ENCODE data around the gene TERT.
"Not testable (repeated sequence)": the region's sequence is repeated elsewhere in the genome, so short reads cannot be mapped to it uniquely, and the experiment has no call there.

TERT gene

DNA sequence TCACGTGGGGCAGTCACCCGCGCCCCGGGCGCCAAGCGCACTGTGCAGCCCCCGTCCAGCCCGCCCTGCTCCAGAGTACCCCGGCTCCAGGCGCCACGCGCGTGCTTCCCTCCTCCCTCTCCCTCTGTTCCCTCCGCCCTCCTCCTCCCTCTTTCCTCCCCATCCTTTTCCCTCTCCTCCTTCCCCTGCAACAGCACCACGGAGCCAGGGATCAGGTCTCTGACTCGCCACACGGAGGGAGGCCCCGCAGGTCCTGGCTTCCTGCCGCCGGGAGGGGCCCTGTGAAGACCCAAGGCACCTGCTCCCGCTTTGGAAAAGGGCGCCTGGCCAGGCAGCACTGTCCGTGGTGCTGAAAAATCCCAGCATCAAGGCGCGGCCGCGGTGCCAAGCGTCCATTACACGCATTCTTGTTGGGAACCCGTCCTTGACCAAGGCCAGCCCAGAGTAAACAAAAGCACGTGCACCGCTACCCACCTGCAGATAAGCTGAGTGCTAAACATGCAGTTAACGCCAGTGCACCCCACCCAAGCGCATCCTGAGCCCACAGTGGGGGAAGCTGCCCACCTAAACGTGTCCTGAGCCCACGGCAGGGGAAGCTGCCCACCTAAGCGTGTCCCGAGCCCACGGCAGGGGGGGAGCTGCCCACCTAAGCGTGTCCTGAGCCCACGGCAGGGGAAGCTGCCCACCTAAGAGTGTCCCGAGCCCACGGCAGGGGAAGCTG, 48.0 kb downstream of the TERT start:
- DNase-seq, result peak in 6 of 10 donors; percentile 24 to 92 (median 30)
- intact Hi-C loops (cut with DNase I), result no loop called here

DNA sequence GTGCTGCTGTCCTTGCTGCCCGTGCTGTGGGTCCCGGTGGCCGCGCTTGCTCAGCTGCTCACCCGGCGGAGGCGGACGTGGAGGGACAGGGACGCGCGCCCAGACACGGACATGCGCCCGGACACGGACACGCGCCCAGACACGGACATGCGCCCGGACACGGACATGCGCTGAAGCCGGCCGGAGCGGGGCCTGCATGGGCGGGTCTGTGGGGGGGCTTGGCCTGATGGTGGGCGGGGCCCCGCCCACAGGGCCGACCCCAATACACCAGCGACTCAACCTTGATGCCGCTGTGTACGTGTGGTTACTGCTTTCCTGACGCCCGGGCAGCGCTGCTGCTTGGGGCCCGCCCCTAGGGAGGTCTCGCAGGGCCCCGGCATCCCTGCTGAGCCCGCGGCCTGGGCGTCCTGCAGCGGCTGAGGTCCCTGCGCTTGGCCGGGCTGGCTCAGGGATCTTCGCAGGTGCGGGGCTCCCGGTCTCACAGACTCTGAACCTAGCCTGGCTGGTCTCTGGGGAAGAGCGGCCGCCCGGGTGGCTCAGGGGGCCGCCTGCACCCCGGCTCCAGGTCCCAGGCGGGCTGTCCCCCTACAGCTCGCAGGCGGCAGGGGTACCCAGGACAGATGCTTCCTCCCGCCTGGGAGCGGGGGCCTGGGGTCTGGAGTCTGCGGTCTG, 48.8 kb downstream of the TERT start:
- peak in 8 of 10 donors; percentile 68 to 96 (median 74) for DNase-seq
- intact Hi-C loops (cut with DNase I), result no loop called here

DNA sequence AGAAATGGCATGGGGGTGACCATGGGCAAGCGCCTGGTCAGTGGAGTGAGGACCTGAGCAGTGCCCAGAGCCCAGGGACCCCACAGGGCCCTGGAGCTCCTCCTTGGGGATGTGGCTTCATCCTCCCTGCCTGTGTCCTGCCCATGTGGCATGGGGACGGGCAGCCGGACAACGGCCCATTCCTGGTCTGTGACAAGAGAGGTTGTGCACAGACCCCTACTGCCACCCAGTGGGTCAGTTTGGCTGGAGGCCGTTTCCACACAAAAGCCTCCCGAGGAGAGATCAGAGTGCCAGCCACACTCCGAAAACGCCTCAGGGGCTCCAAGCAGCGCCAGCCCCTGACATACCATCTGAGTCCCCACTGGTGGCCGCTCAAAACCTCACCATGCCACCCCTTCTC, 49.9 kb downstream of the TERT start:
- intact Hi-C loops (cut with DNase I), result no loop called here
- peak in 3 of 10 donors; percentile 15 to 78 (median 30) for DNase-seq

DNA sequence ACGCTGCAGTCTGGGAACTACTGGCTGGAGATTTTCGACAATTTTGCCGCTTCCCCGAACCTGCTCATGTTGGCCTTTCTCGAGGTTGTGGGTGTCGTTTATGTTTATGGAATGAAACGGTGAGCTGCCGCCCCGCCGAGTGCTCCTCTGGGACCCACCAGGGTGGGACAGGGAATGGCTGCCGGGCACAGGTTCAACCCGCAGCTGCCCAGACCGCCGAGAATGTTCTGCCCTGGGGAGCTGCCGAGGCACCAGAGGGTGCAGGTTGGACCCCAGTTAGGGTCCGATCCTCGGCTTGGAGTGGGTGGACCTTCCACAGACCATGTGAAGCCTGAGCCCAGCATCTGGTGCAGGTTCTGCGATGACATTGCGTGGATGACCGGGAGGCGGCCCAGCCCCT, 50.6 kb downstream of the TERT start:
- DNase-seq, result no peak
- intact Hi-C loops (cut with DNase I), result no loop called here

DNA sequence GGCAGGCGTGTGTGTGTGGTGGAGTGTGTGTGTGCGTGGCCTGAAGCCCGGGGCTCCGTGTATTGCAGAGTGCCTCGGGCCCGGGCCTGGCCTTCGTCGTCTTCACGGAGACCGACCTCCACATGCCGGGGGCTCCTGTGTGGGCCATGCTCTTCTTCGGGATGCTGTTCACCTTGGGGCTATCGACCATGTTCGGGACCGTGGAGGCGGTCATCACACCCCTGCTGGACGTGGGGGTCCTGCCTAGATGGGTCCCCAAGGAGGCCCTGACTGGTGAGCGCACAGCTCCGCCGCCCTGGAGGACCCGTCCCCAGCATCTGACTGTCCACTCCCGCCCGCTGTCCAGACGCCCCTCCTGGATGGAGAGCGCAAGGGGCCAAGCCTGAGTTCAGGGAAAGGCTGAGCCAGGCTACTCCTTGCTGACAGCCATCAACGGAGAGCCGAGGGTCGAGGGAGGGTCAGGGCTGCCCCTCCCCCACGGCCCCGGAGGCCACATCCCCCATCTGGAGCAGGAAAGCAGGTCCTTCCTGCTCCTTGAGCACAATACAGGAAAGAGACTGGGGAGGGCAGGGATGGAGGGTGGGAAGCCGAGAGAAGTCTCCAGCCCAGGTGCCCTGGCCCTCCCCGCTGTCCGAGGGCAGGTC, 51.3 kb downstream of the TERT start:
- DNase-seq, result no peak
- intact Hi-C loops (cut with DNase I), result no loop called here

DNA sequence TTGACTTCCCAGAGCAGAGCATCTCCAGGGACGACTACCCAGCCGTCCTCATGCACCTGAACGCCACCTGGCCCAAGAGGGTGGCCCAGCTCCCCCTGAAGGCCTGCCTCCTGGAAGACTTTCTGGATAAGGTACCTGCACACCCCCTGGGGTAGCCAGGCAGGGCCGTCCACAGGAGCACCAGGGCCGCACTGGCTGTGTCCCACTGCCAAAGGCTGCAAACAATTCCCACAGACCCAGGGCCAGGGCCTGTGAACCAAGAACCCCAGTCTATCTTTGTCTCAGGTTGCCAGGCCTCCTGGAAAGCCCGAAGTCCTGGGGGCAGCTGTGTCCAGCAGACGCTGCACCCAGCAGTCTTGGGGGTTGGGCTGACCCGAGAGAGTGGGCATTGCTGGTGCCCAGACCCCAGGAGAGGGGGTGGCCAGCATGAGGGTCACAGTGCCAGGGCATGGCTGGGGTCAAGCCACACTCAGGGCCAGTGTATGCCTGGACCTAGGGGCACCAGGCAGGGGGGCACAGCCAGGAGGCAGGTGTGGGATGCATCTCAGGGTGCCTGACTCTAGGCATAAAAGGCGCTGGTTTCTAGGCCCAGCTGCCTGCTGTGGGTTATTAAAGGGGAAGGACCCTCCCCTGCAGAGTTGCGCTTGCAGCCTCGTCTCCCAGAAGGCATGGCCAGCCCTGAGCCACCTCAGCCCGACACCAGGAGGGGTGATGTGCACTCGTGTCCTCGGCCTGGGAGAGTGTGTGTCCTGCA, 52.0 kb downstream of the TERT start:
- DNase-seq, result no peak
- intact Hi-C loops (cut with DNase I), result no loop called here

DNA sequence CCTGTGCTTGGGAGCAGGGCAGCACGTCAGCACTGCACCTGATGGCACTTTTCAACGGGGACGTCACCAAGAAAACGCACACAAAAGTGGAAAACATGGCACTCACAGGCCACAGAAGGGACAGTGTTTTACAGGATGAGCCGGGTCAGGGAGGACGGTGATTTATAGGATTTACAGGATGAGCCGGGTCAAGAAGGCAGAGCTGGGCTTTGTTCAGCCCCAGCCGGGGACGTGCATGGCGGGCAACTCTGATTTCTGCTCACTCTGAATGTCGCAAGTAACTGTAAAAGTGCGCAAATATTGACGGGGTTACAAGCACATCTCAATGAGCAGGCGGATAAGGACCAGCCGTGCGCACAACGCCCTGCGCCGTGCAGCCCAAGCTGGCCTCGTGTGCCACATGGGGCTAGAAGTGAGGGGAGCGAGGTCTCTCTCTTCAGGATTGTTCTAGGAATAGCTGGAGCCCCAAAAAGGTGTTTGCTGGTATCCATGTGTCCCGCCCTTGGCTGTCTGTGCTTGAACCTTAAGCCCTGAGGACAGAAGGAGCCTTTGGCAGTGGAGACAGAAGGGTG, 53.3 kb downstream of the TERT start:
- DNase-seq, result no peak
- intact Hi-C loops (cut with DNase I), result no loop called here

DNA sequence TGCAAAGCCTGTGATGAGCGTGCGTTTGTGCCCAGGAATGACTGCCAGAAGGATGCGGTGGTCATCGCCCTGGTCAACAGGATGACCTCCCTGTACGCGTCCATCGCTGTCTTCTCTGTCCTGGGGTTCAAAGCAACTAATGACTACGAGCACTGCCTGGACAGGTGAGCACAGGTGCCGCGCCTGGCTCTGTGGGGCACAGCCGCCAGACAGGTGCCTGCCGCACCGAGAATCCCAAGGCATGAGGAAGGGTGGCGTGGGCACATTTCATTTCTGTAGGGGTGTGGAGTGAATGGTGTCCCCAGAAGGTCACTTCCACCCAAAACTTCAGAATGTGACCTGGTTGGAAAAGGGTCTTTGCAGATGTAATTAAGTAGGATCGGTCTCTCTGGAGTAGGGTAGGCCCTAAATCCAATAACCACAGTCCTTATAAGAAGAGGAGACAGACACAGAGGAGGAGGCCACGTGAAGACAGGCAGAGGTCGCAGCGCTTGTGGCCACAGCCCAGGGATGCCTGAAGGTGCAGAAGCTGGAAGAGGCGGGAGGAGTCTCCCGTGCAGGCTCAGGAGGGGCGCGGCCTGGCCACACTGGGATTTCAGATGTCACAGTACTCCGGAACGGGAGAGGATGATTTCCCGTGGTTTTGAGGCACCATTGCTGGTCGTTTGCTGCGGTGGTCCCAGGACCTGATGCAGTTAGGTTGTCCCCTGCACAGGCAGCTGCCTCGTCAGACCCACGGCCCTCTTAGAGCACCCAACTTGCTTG, 54.2 kb downstream of the TERT start:
- intact Hi-C loops (cut with DNase I), result no loop called here
- no peak for DNase-seq

DNA sequence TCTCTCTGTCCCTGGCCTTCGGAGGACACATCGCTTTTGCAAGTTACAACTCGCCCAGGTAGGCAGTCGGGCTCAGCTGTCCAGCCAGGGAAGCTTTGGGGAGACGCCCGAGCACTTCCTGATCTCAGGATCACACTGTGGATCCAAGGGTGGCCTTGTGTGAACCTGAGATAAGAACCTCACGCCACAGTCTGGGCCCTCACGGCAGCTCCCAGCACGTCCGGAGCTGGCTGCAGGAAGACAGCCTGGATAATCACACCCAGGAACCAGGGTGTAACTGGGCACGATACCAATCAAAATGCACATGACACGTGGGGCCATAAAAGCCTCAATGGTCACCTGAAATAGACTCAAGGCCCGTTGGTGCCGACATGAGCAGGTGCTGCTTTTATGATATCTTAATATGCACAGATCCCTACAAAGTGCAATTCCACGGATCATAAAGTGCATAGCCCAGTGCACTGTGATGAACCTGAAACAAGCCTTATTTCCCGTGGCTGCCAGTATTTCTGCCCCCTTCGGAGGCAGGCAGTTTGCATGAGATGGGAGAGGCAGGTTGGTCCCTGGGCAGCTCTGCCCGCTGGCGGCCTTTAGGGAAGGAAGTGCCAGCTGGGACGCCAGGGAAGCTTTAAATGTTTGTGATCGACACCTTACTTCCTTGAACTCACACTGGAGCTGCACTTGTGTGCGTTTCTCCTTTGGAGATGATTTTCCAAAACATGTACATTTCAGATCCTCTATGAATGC, 55.2 kb downstream of the TERT start:
- DNase-seq, result no peak
- intact Hi-C loops (cut with DNase I), result loop anchor here (5.0 kb wide), 1 partner anchor 72 kb away; no protein-coding TSS in a partner anchor

DNA sequence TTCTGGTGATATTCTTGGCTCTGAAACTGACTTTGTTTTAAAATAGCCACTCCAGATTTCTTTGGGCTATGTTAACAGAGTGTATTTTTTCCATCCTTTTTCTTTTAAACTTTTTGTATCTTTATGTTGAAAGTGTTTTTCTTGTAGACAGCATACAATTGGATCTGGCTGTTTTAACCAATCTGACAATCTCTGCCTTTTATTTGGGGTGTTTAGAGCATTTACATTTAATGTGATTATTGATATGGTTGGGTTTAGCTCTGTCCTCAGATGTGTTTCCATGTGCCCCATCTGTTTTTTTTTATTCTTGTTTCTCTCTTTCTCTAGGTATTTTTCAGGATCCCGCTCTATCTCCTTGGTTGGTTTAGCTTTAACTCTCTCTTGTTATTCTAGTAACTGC, 59.0 kb downstream of the TERT start:
- no peak for DNase-seq
- intact Hi-C loops (cut with DNase I), result loop anchor here (5.0 kb wide), 1 partner anchor 69 kb away; no protein-coding TSS in a partner anchor

DNA sequence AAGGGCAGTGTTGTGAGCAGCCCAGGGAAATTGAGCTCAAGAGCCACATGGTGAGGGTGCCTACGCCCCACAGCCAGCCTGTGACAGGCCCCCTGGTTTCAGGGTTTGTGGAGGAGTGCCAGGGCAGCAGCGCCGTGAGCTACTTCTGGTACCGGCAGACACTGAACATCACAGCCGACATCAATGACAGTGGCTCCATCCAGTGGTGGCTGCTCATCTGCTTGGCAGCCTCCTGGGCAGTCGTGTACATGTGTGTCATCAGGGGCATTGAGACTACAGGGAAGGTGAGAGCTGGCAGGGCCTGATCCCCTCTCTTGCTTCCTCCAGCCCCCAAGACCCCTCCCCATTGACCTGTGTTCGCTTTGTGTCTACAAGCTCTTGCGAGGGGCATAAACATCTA, 59.5 kb downstream of the TERT start:
- intact Hi-C loops (cut with DNase I), result loop anchor here (5.0 kb wide), 1 partner anchor 68 kb away; no protein-coding TSS in a partner anchor

DNA sequence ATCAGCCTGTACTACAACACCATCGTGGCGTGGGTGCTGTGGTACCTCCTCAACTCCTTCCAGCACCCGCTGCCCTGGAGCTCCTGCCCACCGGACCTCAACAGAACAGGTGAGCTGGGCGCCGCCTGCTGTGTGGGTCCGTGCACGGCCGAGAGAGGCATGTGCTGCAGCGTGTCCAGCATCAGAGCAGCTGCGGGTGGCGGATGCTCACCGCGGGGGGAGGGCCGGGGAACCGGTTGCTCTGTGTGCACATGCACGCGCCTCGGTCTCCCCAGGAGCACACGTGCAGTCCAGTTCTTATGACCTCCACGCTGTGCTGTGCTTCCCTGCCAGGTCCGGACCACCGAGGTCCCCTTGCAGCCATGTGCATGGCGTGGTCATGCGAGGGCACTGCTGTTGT, 62.1 kb downstream of the TERT start:
- DNase-seq, result no peak
- intact Hi-C loops (cut with DNase I), result no loop called here

More for the DNA sequence above, 59.5 kb downstream of the TERT start:
- peak in 1 of 10 donors; percentile 23 for DNase-seq

DNA sequence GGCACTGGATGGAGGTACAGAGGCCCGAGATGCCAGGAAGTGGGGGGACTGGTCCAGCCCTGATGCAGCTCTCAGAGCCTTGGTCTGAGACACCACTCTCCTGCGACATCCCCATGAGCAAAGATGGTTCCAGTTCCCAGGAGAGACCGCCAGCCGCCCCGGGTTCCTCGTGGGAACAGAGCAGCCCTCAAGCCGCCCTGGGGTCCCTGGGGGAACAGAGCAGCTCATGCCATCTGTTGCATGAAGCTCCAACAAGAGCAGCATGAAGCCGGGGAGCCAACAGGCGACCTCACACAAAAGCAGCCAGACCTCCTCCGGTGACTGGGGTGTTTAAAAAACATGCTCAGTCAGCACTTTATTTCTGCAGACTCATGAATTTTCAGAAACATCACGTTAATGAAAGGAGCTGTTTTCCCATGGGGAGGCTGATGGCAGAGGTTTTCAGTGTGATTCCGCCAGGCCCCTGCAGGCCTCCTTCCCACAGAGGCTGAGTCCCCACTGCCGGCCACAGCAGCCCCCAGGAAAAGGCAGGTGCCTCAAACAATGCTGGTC, 63.4 kb downstream of the TERT start:
- intact Hi-C loops (cut with DNase I), result no loop called here
- no peak for DNase-seq

DNA sequence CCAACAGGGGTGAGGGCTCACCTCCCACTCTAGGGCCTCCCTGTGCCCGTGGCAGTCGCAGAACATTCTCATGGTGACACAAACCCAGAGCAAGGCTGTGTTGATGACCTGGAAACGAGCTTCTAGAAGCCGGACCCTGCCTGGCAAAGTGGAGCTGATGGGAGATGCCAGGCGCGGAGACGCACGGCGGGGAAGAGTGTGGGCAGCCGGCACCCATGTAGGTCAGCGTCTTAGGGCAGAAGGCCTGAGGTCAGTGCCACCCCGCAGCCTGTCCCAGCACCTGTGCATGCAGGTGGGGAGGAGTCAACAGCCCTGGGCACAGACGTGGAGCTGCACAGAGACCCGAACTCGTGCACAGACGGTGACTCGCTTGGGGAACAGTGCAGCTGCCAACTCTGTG, 64.3 kb downstream of the TERT start:
- intact Hi-C loops (cut with DNase I), result no loop called here
- DNase-seq, result no peak

DNA sequence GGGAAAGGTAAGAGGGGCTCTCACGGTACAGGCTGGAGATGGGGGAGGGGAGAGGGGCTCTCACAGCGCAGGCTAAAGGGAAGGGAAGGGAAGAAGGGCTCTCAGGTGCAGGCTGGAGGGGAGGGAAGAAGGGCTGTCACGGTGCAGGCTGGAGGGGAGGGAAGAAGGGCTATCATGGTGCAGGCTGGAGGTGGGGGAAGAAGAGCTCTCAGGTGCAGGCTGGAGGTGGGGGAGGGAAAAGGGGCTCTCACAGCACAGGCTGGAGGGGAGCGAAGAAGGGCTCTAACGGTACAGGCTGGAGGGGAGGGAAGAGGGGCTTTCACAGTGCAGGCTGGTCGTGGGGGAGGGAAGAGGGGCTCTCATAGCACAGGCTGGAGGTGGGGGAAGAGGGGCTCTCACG, 65.0 kb downstream of the TERT start:
- DNase-seq, result no peak

DNA sequence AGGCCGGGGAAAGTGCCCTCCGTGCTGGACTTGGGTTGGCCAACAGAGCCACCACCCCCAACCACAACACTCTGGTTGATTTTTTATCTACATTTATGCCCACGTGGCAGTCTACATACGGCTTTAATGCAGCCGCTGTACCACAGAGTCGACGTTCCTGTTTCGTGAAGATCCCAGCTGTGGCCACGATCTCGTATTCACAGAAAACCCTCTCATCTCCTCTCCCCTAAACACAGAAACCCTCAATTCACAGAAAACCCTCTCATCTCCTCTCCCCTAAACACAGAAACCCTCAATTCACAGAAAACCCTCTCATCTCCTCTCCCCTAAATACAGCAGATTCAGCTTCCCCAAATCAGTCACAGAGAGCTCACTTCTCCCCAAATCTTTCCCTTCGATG, 65.8 kb downstream of the TERT start:
- DNase-seq; intact Hi-C loops (cut with DNase I): not testable (repeated sequence)

More for the DNA sequence above, 65.0 kb downstream of the TERT start:
- intact Hi-C loops (cut with DNase I), result no loop called here

DNA sequence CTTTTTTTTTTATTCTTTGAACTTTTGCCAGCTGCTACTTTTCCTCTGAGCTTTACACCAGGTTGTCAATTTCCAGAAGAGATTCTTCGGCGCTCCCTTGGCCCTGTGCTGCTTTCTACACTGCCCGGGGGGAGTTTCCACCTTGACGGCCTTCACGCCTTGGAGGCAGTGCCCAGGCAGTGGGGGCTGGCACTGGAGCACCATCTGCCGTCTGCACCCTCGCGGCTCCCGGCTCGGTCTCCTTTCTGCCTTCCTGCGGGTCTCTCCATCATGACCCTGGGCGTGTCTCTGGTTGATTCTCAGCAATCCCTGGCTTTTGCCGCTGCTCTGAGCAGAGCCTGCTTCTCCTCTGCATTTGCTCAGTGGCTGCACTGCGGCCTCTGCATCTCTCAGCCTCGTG, 66.7 kb downstream of the TERT start:
- intact Hi-C loops (cut with DNase I), result no loop called here
- DNase-seq, result no peak

DNA sequence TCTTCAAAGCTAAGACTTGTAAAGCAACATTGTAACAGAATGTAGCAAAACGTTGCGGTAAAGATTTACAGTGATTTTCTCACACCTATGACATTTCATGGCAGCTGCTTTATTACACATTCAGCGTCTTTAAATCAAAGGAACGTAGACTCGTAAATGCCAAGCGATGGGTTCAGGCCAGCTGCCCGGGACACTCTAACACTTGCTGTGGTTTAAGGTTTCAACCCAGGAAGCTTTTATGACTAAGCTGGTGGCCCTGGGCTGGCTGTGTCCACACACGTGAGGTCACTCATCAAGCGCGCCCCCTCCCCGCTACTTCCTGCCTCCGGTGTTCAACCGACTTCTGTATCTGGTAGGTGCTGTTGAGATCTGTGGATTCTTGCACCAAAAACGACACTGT, 67.2 kb downstream of the TERT start:
- intact Hi-C loops (cut with DNase I), result no loop called here
- no peak for DNase-seq

Measured in posterior cingulate gyrus (tissue), 11 donors.